ENCODE data around the gene B4GALT6.

DNA sequence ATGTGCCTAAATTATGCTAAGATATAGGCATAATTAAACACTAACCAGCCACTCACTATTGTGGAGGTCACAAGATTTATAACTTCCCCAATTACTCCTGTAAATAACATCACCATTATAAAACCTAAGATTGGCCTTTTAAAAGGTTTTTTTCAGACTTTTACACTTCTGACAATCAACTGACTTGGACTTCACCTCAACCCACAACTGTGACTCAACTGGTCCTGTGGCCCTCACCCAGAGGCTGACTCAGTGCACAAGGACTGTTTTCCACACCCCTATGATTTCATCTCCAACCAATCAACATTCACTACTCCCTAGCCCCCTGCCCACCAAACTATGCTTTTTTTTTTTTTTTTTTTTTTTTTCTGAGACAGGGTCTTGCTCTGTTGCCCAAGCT lies 81.1 kb downstream of the B4GALT6 start:
- TF ChIP-seq CTCF (IDR thresholded peaks at IDR 0.05; ENCODE audit: low read depth, low read length, poor library complexity, severe bottlenecking) (no peak), EZH2phosphoT487 (IDR thresholded peaks at IDR 0.05; ENCODE audit: borderline replicate concordance, low read length) (no peak)
